WTC11 (cell line): ENCODE results near the gene PIGZ. TPM values are rescaled to one million over a fixed set of nuclear protein-coding genes. Genes with fewer than 3 reads are reported as not detected.

ENCODE experiments used
- ATAC-seq: fragments of 200-7000 bp; cut with Tn5 transposase; 2 replicates; pipeline ENCODE4 v1.10.0; 2021; ENCODE audit warnings: mild to moderate bottlenecking, moderate library complexity
- CTCF ChIA-PET: fragments of 300-600 bp; sonication (Branson Sonifier 250); formaldehyde crosslinking; loops from one replicate; lab custom pipeline; 2021; ENCODE audit warnings: antibody characterized with exemption; lab: Charles Lee
- POLR2A ChIA-PET: fragments of 350-600 bp; sonication (Branson Sonifier 250); formaldehyde crosslinking; loops from one replicate; lab custom pipeline; 2021; ENCODE audit warnings: antibody characterized with exemption; lab: Charles Lee
- DNase-seq: peaks from one replicate; pipeline ENCODE4 v3.0.0; 2021; ENCODE audit warnings: low spot score
- H3K27ac Mint-ChIP-seq: 2 replicates; pipeline ENCODE4 v1.8.0; 2021; ENCODE audit warnings: mixed read lengths
- H3K27me3 Mint-ChIP-seq: 2 replicates; pipeline ENCODE4 v1.8.0; 2021; ENCODE audit warnings: low read depth, mild to moderate bottlenecking, moderate library complexity, mixed read lengths
- H3K36me3 Mint-ChIP-seq: 2 replicates; pipeline ENCODE4 v1.8.0; 2021; ENCODE audit warnings: mixed read lengths
- H3K4me1 Mint-ChIP-seq: 2 replicates; pipeline ENCODE4 v1.8.0; 2022; ENCODE audit warnings: mixed read lengths
- H3K4me3 Mint-ChIP-seq: 2 replicates; pipeline ENCODE4 v1.8.0; 2021; ENCODE audit warnings: mild to moderate bottlenecking, moderate library complexity, mixed read lengths
- H3K9me3 Mint-ChIP-seq: 2 replicates; pipeline ENCODE4 v1.8.0; 2021; ENCODE audit warnings: mixed read lengths
- ELF4 ChIP-seq: sonication (generic); formaldehyde crosslinking; IDR thresholded peaks from 2 replicates; pipeline ENCODE4 v1.8.1; 2022; ENCODE audit warnings: low read depth, mild to moderate bottlenecking, moderate library complexity, missing genetic modification reagents
- FOXJ3 ChIP-seq: sonication (generic); formaldehyde crosslinking; IDR thresholded peaks from 2 replicates; pipeline ENCODE4 v1.9.0; 2021; ENCODE audit warnings: missing genetic modification reagents, mild to moderate bottlenecking, borderline replicate concordance
- JUN ChIP-seq: sonication (generic); formaldehyde crosslinking; IDR thresholded peaks from 2 replicates; pipeline ENCODE4 v1.8.0; 2023; ENCODE audit warnings: mild to moderate bottlenecking, missing genetic modification reagents
- KAT7 ChIP-seq: sonication (generic); formaldehyde crosslinking; IDR thresholded peaks from 2 replicates; pipeline ENCODE4 v1.8.1; 2023; ENCODE audit warnings: missing genetic modification reagents, mild to moderate bottlenecking, borderline replicate concordance
- MYBL2 ChIP-seq: sonication (generic); formaldehyde crosslinking; IDR thresholded peaks from 2 replicates; pipeline ENCODE4 v1.8.1; 2023; ENCODE audit warnings: mild to moderate bottlenecking, moderate library complexity, missing genetic modification reagents
- NFE2L1 ChIP-seq: sonication (generic); formaldehyde crosslinking; IDR thresholded peaks from 2 replicates; pipeline ENCODE4 v1.8.1; 2023; ENCODE audit warnings: missing genetic modification reagents
- SMAD3 ChIP-seq: sonication (generic); formaldehyde crosslinking; IDR thresholded peaks from 2 replicates; pipeline ENCODE4 v1.8.0; 2022; ENCODE audit warnings: missing genetic modification reagents, mild to moderate bottlenecking, borderline replicate concordance
- TP53 ChIP-seq: sonication (generic); formaldehyde crosslinking; IDR thresholded peaks from 2 replicates; pipeline ENCODE4 v1.8.1; 2023; ENCODE audit warnings: mild to moderate bottlenecking, missing genetic modification reagents
- ZNF423 ChIP-seq: fragments of 250-450 bp; sonication (Bioruptor Pico); IDR thresholded peaks from 2 replicates; pipeline ENCODE4 v2.1.2; 2022; ENCODE audit warnings: mild to moderate bottlenecking, moderate library complexity
- total RNA-seq: library from RNA; stranded (reverse); gene quantifications from 3 replicates; pipeline ENCODE4 v1.2.3, GENCODE V29; 2021
- TF ChIP-seq, protein P1 (sequence below): sonication (generic); formaldehyde crosslinking; IDR thresholded peaks from 2 replicates; pipeline ENCODE4 v1.8.1; 2023; ENCODE audit warnings: mild to moderate bottlenecking, missing genetic modification reagents, borderline replicate concordance
- TF ChIP-seq, protein P2 (sequence below): sonication (generic); formaldehyde crosslinking; IDR thresholded peaks from 2 replicates; pipeline ENCODE4 v1.8.1; 2022; ENCODE audit warnings: mild to moderate bottlenecking, missing genetic modification reagents, moderate library complexity, borderline replicate concordance
- TF ChIP-seq, protein P3 (sequence below): sonication (generic); formaldehyde crosslinking; IDR thresholded peaks from 2 replicates; pipeline ENCODE4 v1.8.1; 2023; ENCODE audit warnings: mild to moderate bottlenecking, moderate library complexity, missing genetic modification reagents
- TF ChIP-seq, protein P4 (sequence below): sonication (generic); formaldehyde crosslinking; IDR thresholded peaks from 2 replicates; pipeline ENCODE4 v1.8.0; 2023; ENCODE audit warnings: missing genetic modification reagents, mild to moderate bottlenecking, borderline replicate concordance
- TF ChIP-seq, protein P5 (sequence below): fragments of 200-600 bp; IDR thresholded peaks from 2 replicates; pipeline ENCODE4 v1.8.0; 2022; ENCODE audit warnings: antibody characterized with exemption
- TF ChIP-seq, protein P6 (sequence below): fragments of 250-450 bp; sonication (Bioruptor Pico); IDR thresholded peaks from 2 replicates; pipeline ENCODE4 v1.9.0; 2021; ENCODE audit warnings: moderate library complexity, mild to moderate bottlenecking, inconsistent platforms, borderline replicate concordance
- TF ChIP-seq, protein P7 (sequence below): sonication (generic); formaldehyde crosslinking; IDR thresholded peaks from 2 replicates; pipeline ENCODE4 v1.8.0; 2023; ENCODE audit warnings: missing genetic modification reagents

PIGZ gene
- total RNA-seq, 1 experiment from 2014 or later = 0.37 TPM

DNA sequence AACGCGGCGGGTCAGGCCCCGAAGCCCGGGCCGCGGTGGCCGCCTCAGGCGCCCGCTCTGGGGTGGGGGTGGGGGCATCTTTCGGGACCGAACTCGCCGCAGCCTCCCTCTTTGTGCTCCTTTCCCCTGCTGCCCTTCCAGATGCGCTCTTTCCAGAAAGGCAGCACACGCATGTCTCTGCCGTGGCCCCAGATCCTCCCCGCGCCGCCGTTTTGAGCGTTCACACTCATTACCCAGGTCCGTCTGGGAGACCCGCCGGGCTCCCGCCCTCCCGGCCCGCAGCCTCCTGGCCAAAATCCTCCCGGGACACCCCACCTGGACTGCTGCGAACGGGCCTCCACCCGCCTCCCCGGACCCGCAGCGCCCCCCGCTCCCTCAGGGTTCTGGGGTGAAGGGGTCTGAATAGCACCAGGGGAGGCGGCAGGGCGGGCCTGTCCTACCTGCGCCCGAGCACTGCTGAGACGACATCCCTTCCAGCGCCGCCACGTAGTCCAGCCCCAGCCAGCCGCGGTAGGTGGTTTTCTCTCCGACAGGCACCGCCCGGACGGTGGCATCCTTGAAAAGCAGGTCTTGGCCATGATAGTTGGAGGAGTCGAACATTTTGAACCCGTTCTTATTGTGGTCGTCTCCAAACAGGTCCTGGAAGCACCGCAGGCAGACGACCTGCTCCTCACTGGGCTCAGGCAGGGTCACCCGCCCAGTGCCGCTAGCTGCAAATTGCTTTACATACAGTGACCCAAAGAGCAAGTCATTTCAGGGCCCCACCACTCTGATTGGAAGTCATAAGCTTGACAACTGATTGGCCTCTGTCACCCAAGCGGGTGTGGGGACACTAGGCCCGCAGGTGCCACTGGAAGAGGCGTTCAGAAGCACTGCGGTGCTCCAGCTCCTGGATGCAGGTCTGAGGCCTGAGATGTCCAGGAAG lies 35.1 kb upstream of the PIGZ start (continued):
- TF ChIP-seq, protein P1, sequence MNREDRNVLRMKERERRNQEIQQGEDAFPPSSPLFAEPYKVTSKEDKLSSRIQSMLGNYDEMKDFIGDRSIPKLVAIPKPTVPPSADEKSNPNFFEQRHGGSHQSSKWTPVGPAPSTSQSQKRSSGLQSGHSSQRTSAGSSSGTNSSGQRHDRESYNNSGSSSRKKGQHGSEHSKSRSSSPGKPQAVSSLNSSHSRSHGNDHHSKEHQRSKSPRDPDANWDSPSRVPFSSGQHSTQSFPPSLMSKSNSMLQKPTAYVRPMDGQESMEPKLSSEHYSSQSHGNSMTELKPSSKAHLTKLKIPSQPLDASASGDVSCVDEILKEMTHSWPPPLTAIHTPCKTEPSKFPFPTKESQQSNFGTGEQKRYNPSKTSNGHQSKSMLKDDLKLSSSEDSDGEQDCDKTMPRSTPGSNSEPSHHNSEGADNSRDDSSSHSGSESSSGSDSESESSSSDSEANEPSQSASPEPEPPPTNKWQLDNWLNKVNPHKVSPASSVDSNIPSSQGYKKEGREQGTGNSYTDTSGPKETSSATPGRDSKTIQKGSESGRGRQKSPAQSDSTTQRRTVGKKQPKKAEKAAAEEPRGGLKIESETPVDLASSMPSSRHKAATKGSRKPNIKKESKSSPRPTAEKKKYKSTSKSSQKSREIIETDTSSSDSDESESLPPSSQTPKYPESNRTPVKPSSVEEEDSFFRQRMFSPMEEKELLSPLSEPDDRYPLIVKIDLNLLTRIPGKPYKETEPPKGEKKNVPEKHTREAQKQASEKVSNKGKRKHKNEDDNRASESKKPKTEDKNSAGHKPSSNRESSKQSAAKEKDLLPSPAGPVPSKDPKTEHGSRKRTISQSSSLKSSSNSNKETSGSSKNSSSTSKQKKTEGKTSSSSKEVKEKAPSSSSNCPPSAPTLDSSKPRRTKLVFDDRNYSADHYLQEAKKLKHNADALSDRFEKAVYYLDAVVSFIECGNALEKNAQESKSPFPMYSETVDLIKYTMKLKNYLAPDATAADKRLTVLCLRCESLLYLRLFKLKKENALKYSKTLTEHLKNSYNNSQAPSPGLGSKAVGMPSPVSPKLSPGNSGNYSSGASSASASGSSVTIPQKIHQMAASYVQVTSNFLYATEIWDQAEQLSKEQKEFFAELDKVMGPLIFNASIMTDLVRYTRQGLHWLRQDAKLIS (CRISPR knock-in tag) = no peak
- TF ChIP-seq JUN (CRISPR knock-in tag) = no peak
- no peak for TF ChIP-seq FOXJ3 (CRISPR knock-in tag)
- TF ChIP-seq SMAD3 (CRISPR knock-in tag) = no peak

DNA sequence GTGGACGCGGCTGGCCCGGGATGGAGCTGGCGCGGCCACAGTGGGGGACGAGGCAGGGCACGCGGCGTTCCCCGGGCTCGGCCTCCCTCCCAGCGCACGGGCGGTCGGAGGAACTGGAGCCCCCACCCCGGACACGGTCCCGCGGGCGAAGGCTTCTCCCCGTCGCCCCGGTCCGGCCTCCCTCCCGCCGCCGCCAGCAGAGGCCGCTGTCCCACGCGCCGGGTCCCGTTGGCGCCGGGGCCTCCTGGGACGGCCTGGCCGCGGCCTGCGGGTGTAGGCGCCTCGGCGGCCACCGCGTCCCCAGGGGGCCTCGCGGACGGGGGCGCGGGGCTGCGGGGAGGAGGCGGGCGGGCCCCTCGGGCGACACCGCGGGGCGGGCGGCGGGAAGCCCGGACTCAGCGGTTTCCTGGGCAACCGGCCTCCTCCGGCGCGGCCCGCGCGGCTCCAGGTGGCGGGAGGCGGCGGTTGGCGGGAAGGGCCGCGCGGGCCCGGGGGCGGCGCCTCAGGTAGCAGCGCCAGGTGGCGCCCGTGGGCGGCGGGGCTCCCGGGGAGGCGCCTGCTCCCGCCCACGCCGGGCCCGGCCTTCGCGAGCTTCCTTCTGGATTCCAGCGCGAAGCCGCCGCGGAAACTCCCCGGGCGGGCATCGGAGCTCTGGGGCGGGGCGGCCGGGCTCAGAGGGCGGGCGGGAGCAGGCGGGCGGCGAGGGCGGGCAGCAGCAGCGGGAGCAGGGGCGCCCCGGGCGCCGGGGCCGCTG lies 34.2 kb upstream of the PIGZ start:
- no peaks in the 10 kb centered on the region for H3K36me3 Mint-ChIP-seq
- CTCF ChIA-PET = interaction anchor here (0.7 to 5.1 kb wide), 11 partner anchors 9 to 61 kb away, joined by 3 to 48 read pairs (median 4); partner anchors contain the start of genes MELTF and NCBP2
- TF ChIP-seq, protein P2, sequence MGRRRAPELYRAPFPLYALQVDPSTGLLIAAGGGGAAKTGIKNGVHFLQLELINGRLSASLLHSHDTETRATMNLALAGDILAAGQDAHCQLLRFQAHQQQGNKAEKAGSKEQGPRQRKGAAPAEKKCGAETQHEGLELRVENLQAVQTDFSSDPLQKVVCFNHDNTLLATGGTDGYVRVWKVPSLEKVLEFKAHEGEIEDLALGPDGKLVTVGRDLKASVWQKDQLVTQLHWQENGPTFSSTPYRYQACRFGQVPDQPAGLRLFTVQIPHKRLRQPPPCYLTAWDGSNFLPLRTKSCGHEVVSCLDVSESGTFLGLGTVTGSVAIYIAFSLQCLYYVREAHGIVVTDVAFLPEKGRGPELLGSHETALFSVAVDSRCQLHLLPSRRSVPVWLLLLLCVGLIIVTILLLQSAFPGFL (CRISPR knock-in tag) = no peak
- TF ChIP-seq MYBL2 (CRISPR knock-in tag) = no peak
- TF ChIP-seq, protein P3, sequence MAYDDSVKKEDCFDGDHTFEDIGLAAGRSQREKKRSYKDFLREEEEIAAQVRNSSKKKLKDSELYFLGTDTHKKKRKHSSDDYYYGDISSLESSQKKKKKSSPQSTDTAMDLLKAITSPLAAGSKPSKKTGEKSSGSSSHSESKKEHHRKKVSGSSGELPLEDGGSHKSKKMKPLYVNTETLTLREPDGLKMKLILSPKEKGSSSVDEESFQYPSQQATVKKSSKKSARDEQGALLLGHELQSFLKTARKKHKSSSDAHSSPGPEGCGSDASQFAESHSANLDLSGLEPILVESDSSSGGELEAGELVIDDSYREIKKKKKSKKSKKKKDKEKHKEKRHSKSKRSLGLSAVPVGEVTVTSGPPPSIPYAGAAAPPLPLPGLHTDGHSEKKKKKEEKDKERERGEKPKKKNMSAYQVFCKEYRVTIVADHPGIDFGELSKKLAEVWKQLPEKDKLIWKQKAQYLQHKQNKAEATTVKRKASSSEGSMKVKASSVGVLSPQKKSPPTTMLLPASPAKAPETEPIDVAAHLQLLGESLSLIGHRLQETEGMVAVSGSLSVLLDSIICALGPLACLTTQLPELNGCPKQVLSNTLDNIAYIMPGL (CRISPR knock-in tag) = peak; percentile 69
- peak; percentile 23; the same call in 1 of the 2 replicates for TF ChIP-seq TP53 (CRISPR knock-in tag)
- TF ChIP-seq KAT7 = 0 out of 2 replicates have a peak, but pooled peaks have one; percentile 47
- TF ChIP-seq, protein P4, sequence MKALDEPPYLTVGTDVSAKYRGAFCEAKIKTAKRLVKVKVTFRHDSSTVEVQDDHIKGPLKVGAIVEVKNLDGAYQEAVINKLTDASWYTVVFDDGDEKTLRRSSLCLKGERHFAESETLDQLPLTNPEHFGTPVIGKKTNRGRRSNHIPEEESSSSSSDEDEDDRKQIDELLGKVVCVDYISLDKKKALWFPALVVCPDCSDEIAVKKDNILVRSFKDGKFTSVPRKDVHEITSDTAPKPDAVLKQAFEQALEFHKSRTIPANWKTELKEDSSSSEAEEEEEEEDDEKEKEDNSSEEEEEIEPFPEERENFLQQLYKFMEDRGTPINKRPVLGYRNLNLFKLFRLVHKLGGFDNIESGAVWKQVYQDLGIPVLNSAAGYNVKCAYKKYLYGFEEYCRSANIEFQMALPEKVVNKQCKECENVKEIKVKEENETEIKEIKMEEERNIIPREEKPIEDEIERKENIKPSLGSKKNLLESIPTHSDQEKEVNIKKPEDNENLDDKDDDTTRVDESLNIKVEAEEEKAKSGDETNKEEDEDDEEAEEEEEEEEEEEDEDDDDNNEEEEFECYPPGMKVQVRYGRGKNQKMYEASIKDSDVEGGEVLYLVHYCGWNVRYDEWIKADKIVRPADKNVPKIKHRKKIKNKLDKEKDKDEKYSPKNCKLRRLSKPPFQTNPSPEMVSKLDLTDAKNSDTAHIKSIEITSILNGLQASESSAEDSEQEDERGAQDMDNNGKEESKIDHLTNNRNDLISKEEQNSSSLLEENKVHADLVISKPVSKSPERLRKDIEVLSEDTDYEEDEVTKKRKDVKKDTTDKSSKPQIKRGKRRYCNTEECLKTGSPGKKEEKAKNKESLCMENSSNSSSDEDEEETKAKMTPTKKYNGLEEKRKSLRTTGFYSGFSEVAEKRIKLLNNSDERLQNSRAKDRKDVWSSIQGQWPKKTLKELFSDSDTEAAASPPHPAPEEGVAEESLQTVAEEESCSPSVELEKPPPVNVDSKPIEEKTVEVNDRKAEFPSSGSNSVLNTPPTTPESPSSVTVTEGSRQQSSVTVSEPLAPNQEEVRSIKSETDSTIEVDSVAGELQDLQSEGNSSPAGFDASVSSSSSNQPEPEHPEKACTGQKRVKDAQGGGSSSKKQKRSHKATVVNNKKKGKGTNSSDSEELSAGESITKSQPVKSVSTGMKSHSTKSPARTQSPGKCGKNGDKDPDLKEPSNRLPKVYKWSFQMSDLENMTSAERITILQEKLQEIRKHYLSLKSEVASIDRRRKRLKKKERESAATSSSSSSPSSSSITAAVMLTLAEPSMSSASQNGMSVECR = no peak
- TF ChIP-seq, protein P5, sequence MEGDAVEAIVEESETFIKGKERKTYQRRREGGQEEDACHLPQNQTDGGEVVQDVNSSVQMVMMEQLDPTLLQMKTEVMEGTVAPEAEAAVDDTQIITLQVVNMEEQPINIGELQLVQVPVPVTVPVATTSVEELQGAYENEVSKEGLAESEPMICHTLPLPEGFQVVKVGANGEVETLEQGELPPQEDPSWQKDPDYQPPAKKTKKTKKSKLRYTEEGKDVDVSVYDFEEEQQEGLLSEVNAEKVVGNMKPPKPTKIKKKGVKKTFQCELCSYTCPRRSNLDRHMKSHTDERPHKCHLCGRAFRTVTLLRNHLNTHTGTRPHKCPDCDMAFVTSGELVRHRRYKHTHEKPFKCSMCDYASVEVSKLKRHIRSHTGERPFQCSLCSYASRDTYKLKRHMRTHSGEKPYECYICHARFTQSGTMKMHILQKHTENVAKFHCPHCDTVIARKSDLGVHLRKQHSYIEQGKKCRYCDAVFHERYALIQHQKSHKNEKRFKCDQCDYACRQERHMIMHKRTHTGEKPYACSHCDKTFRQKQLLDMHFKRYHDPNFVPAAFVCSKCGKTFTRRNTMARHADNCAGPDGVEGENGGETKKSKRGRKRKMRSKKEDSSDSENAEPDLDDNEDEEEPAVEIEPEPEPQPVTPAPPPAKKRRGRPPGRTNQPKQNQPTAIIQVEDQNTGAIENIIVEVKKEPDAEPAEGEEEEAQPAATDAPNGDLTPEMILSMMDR = peak; percentile 46
- no peak for TF ChIP-seq ELF4
- TF ChIP-seq, protein P6, sequence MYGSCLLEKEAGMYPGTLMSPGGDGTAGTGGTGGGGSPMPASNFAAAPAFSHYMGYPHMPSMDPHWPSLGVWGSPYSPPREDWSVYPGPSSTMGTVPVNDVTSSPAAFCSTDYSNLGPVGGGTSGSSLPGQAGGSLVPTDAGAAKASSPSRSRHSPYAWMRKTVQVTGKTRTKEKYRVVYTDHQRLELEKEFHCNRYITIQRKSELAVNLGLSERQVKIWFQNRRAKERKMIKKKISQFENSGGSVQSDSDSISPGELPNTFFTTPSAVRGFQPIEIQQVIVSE (CRISPR knock-in tag) = no peak
- TF ChIP-seq, protein P7, sequence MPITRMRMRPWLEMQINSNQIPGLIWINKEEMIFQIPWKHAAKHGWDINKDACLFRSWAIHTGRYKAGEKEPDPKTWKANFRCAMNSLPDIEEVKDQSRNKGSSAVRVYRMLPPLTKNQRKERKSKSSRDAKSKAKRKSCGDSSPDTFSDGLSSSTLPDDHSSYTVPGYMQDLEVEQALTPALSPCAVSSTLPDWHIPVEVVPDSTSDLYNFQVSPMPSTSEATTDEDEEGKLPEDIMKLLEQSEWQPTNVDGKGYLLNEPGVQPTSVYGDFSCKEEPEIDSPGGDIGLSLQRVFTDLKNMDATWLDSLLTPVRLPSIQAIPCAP (CRISPR knock-in tag) = no peak
- peak; percentile 94 for TF ChIP-seq ZNF423 (CRISPR knock-in tag)
- 0 out of 2 replicates have a peak, but pooled peaks have one; percentile 23 for TF ChIP-seq NFE2L1

More for the DNA sequence above, 34.2 kb upstream of the PIGZ start:
- H3K4me1 Mint-ChIP-seq = peaks cover 15% of the 10 kb centered on the region
- no peak overlapping the region for H3K4me3 Mint-ChIP-seq
- ATAC-seq = peak; percentile 52
- DNase-seq = peak; percentile 59
- no peaks in the 10 kb centered on the region for H3K9me3 Mint-ChIP-seq
- POLR2A ChIA-PET = interaction anchor here (1.5 kb wide), 1 partner anchor 26 kb away, joined by 4 read pairs; no protein-coding TSS in a partner anchor
- peaks cover 29% of the 10 kb centered on the region for H3K27me3 Mint-ChIP-seq
- H3K27ac Mint-ChIP-seq = no peak overlapping the region
